Measurements from ENCODE around the gene OMA1. TPM values are rescaled to one million over a fixed set of nuclear protein-coding genes. Genes with fewer than 3 reads are reported as not detected.

Gene OMA1
- total RNA-seq, 4 donors from 2014 or later, result 50.6 to 67.6 (median 58.5) TPM

DNA sequence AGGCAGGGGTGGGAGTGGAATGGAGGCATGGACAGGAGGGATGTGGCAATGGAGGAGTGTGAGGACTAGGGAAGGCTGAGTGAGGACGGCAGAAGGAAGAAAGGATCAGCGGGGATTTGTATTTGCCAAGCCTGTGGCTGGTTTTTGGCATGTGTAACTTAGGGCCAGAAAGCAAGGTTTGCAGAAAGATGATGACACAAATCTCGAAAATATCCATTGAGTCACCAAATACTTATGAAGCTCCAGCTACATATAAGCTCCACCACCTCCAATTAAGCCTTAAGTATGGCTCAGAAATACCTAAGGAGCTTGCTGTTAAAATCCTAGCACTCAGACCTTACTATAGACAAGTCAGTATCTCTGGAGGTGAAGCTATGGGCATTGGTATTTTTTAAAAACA lies 90.1 kb downstream of the OMA1 start:
- intact Hi-C loops (cut with DNase I), result no loop called here
- no peaks in the 10 kb centered on the region for H3K36me3 ChIP-seq
- H3K4me3 ChIP-seq (replicated peaks in 1 of 3), result no peak overlapping the region
- TF ChIP-seq, protein P1, sequence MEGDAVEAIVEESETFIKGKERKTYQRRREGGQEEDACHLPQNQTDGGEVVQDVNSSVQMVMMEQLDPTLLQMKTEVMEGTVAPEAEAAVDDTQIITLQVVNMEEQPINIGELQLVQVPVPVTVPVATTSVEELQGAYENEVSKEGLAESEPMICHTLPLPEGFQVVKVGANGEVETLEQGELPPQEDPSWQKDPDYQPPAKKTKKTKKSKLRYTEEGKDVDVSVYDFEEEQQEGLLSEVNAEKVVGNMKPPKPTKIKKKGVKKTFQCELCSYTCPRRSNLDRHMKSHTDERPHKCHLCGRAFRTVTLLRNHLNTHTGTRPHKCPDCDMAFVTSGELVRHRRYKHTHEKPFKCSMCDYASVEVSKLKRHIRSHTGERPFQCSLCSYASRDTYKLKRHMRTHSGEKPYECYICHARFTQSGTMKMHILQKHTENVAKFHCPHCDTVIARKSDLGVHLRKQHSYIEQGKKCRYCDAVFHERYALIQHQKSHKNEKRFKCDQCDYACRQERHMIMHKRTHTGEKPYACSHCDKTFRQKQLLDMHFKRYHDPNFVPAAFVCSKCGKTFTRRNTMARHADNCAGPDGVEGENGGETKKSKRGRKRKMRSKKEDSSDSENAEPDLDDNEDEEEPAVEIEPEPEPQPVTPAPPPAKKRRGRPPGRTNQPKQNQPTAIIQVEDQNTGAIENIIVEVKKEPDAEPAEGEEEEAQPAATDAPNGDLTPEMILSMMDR (IDR thresholded peaks at IDR 0.05), result no peak
- no peak for TF ChIP-seq POLR2A (IDR thresholded peaks at IDR 0.05)
- no peak for DNase-seq
- no peaks in the 10 kb centered on the region for H3K4me1 ChIP-seq
- no peaks in the 10 kb centered on the region for H3K9me3 ChIP-seq
- no peak overlapping the region for H3K27ac ChIP-seq
- WGBS, 2 donors, result 82 to 84% methylated on average over 3 of the region's 3 CpGs
- no peaks in the 10 kb centered on the region for H3K27me3 ChIP-seq

DNA sequence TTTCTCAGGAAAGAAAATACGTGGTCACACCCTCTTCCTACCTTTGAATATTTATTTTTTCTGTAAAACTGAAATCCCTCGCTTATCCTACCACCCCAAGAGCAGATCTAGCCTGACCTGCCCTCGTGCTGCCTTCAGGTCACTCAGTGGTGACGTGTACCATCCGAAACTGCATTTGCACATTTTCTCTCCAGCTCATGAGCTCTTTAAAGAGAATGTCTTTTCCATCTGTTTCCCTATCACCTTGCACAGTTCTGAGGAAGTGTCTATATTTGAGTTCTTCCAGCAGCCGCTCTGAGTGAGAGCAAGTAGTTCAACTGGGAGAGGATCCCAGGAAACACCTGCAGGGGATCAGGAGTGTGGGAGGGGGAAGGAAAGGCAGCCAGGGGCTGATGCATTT lies 91.7 kb downstream of the OMA1 start:
- no peak for TF ChIP-seq POLR2A (IDR thresholded peaks at IDR 0.05)
- TF ChIP-seq, protein P1 (IDR thresholded peaks at IDR 0.05), result no peak
- WGBS, 2 donors, result 77 to 79% methylated on average over 6 of the region's 6 CpGs
- Histone ChIP-seq H3K36me3 (no peaks in the 10 kb centered on the region), H3K9me3 (no peaks in the 10 kb centered on the region), H3K4me3 (replicated peaks in 1 of 3) (no peak overlapping the region), H3K27me3 (no peaks in the 10 kb centered on the region), H3K27ac (no peak overlapping the region), H3K4me1 (no peaks in the 10 kb centered on the region)
- DNase-seq, result no peak
- intact Hi-C loops (cut with DNase I), result no loop called here

DNA sequence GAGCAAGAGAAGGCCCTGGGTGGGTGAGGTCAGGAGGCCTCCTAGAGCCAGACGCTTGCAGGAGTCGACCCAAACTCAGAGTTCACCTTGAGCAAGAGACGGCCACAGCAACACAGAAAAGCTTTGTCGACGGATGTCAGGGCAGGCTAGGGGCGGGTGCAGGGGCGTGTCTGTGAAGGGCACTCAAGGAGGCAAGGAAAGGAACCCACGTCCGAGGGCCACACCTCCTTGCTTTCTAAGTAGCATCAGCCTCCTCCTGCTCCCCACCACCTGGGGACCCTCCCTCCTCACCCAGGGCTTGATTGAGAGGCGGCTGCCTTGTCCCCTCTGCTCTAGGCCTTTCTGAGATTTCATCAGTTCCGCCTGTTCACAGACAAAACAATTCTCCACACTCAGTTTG lies 92.1 kb downstream of the OMA1 start:
- no peak overlapping the region for H3K4me3 ChIP-seq (replicated peaks in 1 of 3)
- 21 to 69% methylated on average over 4 to 11 of the region's 11 CpGs for WGBS, 2 donors
- H3K36me3 ChIP-seq, result no peaks in the 10 kb centered on the region
- TF ChIP-seq, protein P1 (IDR thresholded peaks at IDR 0.05), result no peak
- no peak for TF ChIP-seq POLR2A (IDR thresholded peaks at IDR 0.05)
- no peaks in the 10 kb centered on the region for H3K27me3 ChIP-seq
- intact Hi-C loops (cut with DNase I), result no loop called here
- H3K9me3 ChIP-seq, result no peaks in the 10 kb centered on the region
- H3K27ac ChIP-seq, result no peak overlapping the region
- DNase-seq, result peak; percentile 15 to 22
- no peaks in the 10 kb centered on the region for H3K4me1 ChIP-seq

- H3K4me1 ChIP-seq, result no peaks in the 10 kb centered on the region
- H3K9me3 ChIP-seq, result no peaks in the 10 kb centered on the region
- intact Hi-C loops (cut with DNase I), result no loop called here
- no peak overlapping the region for H3K4me3 ChIP-seq (replicated peaks in 1 of 3)
- H3K27ac ChIP-seq, result no peak overlapping the region
- no peak for DNase-seq
- WGBS, 2 donors, result 89 to 90% methylated on average over 14 of the region's 14 CpGs
- TF ChIP-seq, protein P1 (IDR thresholded peaks at IDR 0.05), result no peak
- no peak for TF ChIP-seq POLR2A (IDR thresholded peaks at IDR 0.05)
- no peaks in the 10 kb centered on the region for H3K36me3 ChIP-seq
- H3K27me3 ChIP-seq, result no peaks in the 10 kb centered on the region
These were observed 94.8 kb downstream of the OMA1 start for GRCh38 chr1:58451560-58452191.

GRCh38 chr1:58447886-58448285 lies 98.6 kb downstream of the OMA1 start:
- intact Hi-C loops (cut with DNase I), result no loop called here
- DNase-seq, result no peak

More at GRCh38 chr1:58447886-58448285, 98.6 kb downstream of the OMA1 start:
- H3K27me3 ChIP-seq, result no peaks in the 10 kb centered on the region
- no peaks in the 10 kb centered on the region for H3K36me3 ChIP-seq
- H3K27ac ChIP-seq, result no peak overlapping the region
- no peaks in the 10 kb centered on the region for H3K9me3 ChIP-seq
- 62 to 68% methylated on average over 2 of the region's 2 CpGs for WGBS, 2 donors
- no peaks in the 10 kb centered on the region for H3K4me1 ChIP-seq
- H3K4me3 ChIP-seq (replicated peaks in 1 of 3), result no peak overlapping the region
- no peak for TF ChIP-seq POLR2A (IDR thresholded peaks at IDR 0.05)
- TF ChIP-seq, protein P1 (IDR thresholded peaks at IDR 0.05), result no peak

Measured in thyroid gland (tissue), 4 donors.